GM23248 (cell line): ENCODE data around the gene FOXD4L1.
"Not testable (repeated sequence)": the region's sequence is repeated elsewhere in the genome, so short reads cannot be mapped to it uniquely, and the experiment has no call there.

Experiments used
- EZH2 ChIP-seq: fragments of 200-600 bp; sonication (generic); IDR thresholded peaks from 2 replicates; pipeline ENCODE4 v1.6.1; 2018; ENCODE audit warnings: antibody characterized with exemption, mild to moderate bottlenecking; ENCODE audit not compliant: insufficient read depth, poor library complexity, severe bottlenecking
- EZH2phosphoT487 ChIP-seq: fragments of 200-600 bp; sonication (generic); IDR thresholded peaks from 2 replicates; pipeline ENCODE4 v1.6.1; 2018; ENCODE audit warnings: antibody characterized with exemption, moderate library complexity, mild to moderate bottlenecking, low read depth; ENCODE audit not compliant: insufficient read depth

DNA sequence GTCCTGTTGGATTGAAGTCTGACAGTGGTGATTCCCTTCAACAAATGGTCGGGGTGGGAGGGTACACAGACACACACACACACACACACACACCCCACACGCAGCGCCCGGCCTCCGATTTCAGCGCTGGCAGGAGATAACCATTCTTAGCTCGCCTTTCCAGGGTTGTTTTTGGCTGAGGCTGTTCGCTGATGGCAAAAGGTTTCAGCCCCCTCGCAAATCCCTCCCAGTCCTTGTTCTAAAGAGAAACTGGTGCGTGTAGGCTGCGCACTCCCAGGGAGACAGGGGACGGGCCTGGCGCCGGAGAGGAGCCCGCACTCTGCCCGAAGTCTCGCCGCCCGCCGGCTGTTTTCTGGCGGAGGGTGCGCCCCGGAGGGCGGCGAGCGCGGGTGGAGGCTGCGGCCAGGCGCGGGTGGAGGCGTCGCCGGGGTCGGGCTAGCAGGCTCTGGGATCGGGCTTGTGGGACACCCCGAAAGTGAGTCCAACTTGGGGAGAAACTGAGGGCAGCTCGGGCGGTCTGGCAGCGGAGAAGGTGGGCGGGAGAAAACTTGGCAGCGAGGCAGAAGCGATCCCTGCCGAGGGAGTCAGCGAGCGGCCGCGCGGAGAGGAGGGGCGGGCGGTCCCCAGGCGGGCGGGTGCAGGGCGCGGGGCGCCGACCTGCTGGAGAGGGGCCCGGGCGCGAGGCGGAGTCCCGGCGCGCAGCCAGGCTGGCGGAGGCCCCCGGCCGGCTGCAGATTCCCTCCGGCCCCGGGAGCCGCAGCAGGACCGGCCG lies 42.9 kb downstream of the FOXD4L1 start:
- TF ChIP-seq EZH2, EZH2phosphoT487: not testable (repeated sequence)
